Fibroblast of lung (primary cell): ENCODE data around the gene GJA5. TPM values are rescaled to one million over a fixed set of nuclear protein-coding genes. Genes with fewer than 3 reads are reported as not detected.

ENCODE experiments used
- DNase-seq, 2 donors: peaks; one replicate each; pipeline versions ENCODE4 v3.0.0 to v3.0.0-alpha.2; 2010; ENCODE audit warnings: low read depth in 2 of 2
- H2AFZ ChIP-seq: 2 replicates; pipeline ENCODE4 v1.5.1; 2012; ENCODE audit warnings: low read length, control low read depth, inconsistent platforms
- H3K27ac ChIP-seq: 2 replicates; pipeline ENCODE4 v1.5.1; 2011; ENCODE audit warnings: low read length, control low read depth; ENCODE audit not compliant: insufficient read depth
- H3K27me3 ChIP-seq: 2 replicates; pipeline ENCODE4 v1.5.1; 2011; ENCODE audit warnings: mild to moderate bottlenecking, low read length; ENCODE audit not compliant: control insufficient read depth, insufficient read depth
- H3K36me3 ChIP-seq: 2 replicates; pipeline ENCODE4 v1.5.1; 2011; ENCODE audit warnings: low read length; ENCODE audit not compliant: control insufficient read depth, insufficient read depth
- H3K4me1 ChIP-seq: 2 replicates; pipeline ENCODE4 v1.5.1; 2011; ENCODE audit warnings: low read length; ENCODE audit not compliant: control insufficient read depth, insufficient read depth; ENCODE audit errors: extremely low read depth
- H3K4me2 ChIP-seq: 2 replicates; pipeline ENCODE4 v1.5.1; 2011; ENCODE audit warnings: low read length, control low read depth; ENCODE audit not compliant: insufficient read depth; ENCODE audit errors: extremely low read depth
- H3K4me3 ChIP-seq, 4 experiments: fragments of 200-600 bp in 1 of 4; sonication (generic) in 1 of 4; replicated peaks in 1 of 4; 2 replicates each; pipeline ENCODE4 v1.5.1; 2011 to 2016; ENCODE audit warnings: low read length in 4 of 4, low read depth in 3 of 4, mild to moderate bottlenecking in 3 of 4, control low read depth in 2 of 4, inconsistent platforms in 1 of 4, mixed read lengths in 1 of 4; ENCODE audit not compliant: insufficient read depth in 1 of 4; ENCODE audit errors: control extremely low read depth in 1 of 4
- H3K79me2 ChIP-seq: 2 replicates; pipeline ENCODE4 v1.5.1; 2012; ENCODE audit warnings: mild to moderate bottlenecking, low read length, inconsistent platforms; ENCODE audit not compliant: control insufficient read depth, insufficient read depth
- H3K9ac ChIP-seq: 2 replicates; pipeline ENCODE4 v1.5.1; 2011; ENCODE audit warnings: mild to moderate bottlenecking, low read length, control low read depth; ENCODE audit not compliant: insufficient read depth
- H3K9me3 ChIP-seq: 2 replicates; pipeline ENCODE4 v1.5.1; 2012; ENCODE audit warnings: low read depth, low read length; ENCODE audit not compliant: control insufficient read depth, insufficient read depth
- H4K20me1 ChIP-seq: 2 replicates; pipeline ENCODE4 v1.5.1; 2011; ENCODE audit warnings: low read length; ENCODE audit not compliant: control insufficient read depth, insufficient read depth; ENCODE audit errors: extremely low read depth
- EZH2 ChIP-seq: IDR thresholded peaks from 2 replicates; pipeline ENCODE4 v1.5.1; 2012; ENCODE audit warnings: low read length, control low read depth, mild to moderate bottlenecking; ENCODE audit errors: missing control alignments
- polyA plus RNA-seq, 2 donors: library from polyadenylated mRNA; depleted of rRNA in 1 of 2; stranded (reverse) in 1 of 2; unstranded in 1 of 2; fragments of >200 nt; gene quantifications; 2 replicates each; pipeline ENCODE4 v1.2.1, GENCODE V29; 2011 to 2012; ENCODE audit warnings: missing spikeins in 1 of 2
- total RNA-seq: library from RNA; depleted of rRNA; stranded (reverse); fragments of >200 nt; gene quantifications from 2 replicates; pipeline ENCODE4 v1.2.1, GENCODE V29; 2014
- TF ChIP-seq, protein P1 (sequence below), 2 donors: IDR thresholded peaks in 1 of 2; conservative IDR thresholded peaks in 1 of 2; 1 replicate in 1 of 2; 2 replicates in 1 of 2; pipeline ENCODE4 v1.5.1; 2011 to 2012; ENCODE audit warnings: low read length in 2 of 2, control low read depth in 1 of 2, inconsistent platforms in 1 of 2, low read depth in 1 of 2, mild to moderate bottlenecking in 1 of 2

The GJA5 gene
- total and polyA plus RNA-seq, 2 donors (not counting 1 experiment from before 2014, with no cell fraction given) = 0.14 TPM; not detected in 1

DNA sequence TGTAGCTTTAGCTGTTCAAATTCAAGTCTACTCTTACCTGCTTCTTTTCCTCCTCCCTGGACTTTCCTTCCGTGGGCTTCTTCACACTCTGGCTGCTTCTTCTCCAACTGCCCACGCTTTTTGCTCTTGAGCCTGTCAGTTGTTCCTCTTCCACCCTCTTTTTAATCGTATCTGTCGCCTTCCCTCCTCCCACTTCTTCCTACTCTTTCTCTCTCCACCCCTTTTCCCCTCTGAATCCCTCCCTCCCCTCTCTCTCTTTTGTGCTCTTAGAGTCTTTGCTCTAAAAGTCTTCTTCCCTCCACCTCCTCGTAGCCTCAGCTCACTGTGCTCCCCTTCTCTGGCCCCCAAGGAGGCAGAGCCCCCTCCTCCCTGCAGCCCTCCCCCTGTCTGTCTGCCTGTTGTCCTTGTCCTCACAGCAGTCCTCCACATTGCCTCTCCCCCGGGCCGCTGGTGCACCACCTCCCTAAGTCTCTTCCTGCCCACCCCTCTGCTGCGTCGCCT is 12.9 kb upstream of the GJA5 start:
- Histone ChIP-seq H3K9me3 (no peaks in the 10 kb centered on the region), H3K9ac (no peak overlapping the region), H3K79me2 (no peaks in the 10 kb centered on the region), H4K20me1 (no peaks in the 10 kb centered on the region), H3K36me3 (no peaks in the 10 kb centered on the region), H3K4me1 (no peaks in the 10 kb centered on the region), H3K4me2 (no peak overlapping the region), H3K4me3 (no peak overlapping the region), H3K27me3 (no peaks in the 10 kb centered on the region), H2AFZ (no peak overlapping the region), H3K27ac (no peak overlapping the region)
- no peak for DNase-seq
- TF ChIP-seq, protein P1, sequence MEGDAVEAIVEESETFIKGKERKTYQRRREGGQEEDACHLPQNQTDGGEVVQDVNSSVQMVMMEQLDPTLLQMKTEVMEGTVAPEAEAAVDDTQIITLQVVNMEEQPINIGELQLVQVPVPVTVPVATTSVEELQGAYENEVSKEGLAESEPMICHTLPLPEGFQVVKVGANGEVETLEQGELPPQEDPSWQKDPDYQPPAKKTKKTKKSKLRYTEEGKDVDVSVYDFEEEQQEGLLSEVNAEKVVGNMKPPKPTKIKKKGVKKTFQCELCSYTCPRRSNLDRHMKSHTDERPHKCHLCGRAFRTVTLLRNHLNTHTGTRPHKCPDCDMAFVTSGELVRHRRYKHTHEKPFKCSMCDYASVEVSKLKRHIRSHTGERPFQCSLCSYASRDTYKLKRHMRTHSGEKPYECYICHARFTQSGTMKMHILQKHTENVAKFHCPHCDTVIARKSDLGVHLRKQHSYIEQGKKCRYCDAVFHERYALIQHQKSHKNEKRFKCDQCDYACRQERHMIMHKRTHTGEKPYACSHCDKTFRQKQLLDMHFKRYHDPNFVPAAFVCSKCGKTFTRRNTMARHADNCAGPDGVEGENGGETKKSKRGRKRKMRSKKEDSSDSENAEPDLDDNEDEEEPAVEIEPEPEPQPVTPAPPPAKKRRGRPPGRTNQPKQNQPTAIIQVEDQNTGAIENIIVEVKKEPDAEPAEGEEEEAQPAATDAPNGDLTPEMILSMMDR (conservative IDR thresholded peaks at IDR 0.05 in 1 of 2, IDR thresholded peaks at IDR 0.05 in 1 of 2; ENCODE audit: low read depth in 1 of 2, low read length in 2 of 2) = no peak
- no peak for TF ChIP-seq EZH2

DNA sequence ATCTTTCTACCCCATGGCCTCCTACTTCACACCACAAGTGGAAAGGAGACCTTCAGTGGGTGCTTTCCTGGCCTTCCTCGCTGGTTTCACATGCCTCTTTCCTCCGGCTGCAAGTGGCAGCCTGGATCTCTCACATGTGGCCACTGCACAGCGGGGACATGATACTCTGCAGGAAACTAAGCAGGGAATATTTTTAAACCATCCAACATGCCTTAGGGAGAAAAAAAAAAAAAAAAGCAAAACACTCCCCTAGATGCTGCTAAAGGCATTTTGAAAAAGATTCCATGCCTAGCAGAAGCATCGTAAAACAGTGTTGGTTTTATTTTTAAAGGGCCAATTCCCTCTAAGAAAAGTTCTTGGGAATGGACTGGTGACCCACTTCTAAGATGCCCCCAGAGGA is 12.2 kb upstream of the GJA5 start:
- H3K4me2 ChIP-seq = no peak overlapping the region
- H3K9ac ChIP-seq = no peak overlapping the region
- no peaks in the 10 kb centered on the region for H3K27me3 ChIP-seq
- no peaks in the 10 kb centered on the region for H3K79me2 ChIP-seq
- no peaks in the 10 kb centered on the region for H3K9me3 ChIP-seq
- H3K36me3 ChIP-seq = no peaks in the 10 kb centered on the region
- TF ChIP-seq EZH2 = no peak
- TF ChIP-seq, protein P1 (conservative IDR thresholded peaks at IDR 0.05 in 1 of 2, IDR thresholded peaks at IDR 0.05 in 1 of 2; ENCODE audit: low read depth in 1 of 2, low read length in 2 of 2) = no peak
- DNase-seq = no peak
- no peaks in the 10 kb centered on the region for H3K4me1 ChIP-seq
- H3K4me3 ChIP-seq = no peak overlapping the region
- no peak overlapping the region for H3K27ac ChIP-seq
- H2AFZ ChIP-seq = no peak overlapping the region
- H4K20me1 ChIP-seq = no peaks in the 10 kb centered on the region

DNA sequence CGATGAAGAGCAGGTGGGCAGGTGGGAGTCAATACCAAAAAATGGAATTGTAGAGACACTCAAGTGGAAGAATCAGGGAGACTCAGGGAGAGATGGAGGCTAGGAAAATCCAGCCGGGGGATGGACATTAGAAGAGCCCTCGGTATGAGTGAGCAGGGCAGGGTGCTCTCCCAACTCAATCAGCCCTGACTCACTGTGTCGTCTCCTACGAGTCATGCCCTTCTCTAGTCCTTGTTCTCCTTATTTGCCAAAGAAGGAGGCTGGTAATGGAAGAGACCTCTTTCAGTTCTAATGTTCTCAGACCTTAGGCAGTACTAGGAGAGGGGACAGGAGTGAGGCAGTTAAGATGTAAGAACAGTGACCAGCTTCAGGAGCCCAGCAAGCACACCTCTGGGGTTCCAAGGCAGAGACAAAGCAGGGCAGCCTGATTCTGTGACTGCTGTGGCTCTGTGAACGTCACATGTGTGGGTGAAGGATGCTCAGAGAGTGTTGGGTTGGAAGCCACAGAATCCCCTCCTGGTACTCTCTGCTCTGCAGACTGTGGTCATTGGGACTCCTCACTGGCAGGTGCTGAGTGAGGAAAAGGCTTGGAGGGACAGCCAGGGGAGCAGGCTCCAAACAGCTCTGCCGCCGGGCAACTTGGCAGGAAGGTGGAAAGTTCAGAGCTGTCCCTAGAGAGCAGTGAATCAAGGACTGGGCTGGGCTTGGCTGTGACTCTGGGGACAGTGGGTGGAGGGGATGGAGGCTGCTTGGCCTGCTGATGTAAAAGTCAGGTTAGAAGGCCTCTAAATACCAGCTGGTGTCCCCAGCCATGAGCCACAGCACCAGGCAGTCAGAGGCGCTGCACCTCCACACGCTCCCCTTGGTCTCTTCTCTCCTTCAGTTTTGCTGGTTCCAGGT is 11.1 kb upstream of the GJA5 start:
- DNase-seq = no peak

More for the DNA sequence above, 11.1 kb upstream of the GJA5 start:
- Histone ChIP-seq H3K9me3 (no peaks in the 10 kb centered on the region), H3K4me1 (no peaks in the 10 kb centered on the region), H3K9ac (no peak overlapping the region), H3K27ac (no peak overlapping the region), H3K4me3 (no peak overlapping the region), H3K79me2 (no peaks in the 10 kb centered on the region), H3K27me3 (no peaks in the 10 kb centered on the region), H2AFZ (no peak overlapping the region), H4K20me1 (no peaks in the 10 kb centered on the region), H3K36me3 (no peaks in the 10 kb centered on the region), H3K4me2 (no peak overlapping the region)
- TF ChIP-seq EZH2 = no peak
- TF ChIP-seq, protein P1 (conservative IDR thresholded peaks at IDR 0.05 in 1 of 2, IDR thresholded peaks at IDR 0.05 in 1 of 2; ENCODE audit: low read depth in 1 of 2, low read length in 2 of 2) = no peak
